ENCODE measurements around the gene CHRNE. TPM values are rescaled to one million over a fixed set of nuclear protein-coding genes. Genes with fewer than 3 reads are reported as not detected.

CHRNE gene
- total and polyA plus RNA-seq, 2 of the 8 experiments (the other 6 are each of a cell fraction or from before 2014, with no cell fraction given), result 0.15 to 0.33 TPM

DNA sequence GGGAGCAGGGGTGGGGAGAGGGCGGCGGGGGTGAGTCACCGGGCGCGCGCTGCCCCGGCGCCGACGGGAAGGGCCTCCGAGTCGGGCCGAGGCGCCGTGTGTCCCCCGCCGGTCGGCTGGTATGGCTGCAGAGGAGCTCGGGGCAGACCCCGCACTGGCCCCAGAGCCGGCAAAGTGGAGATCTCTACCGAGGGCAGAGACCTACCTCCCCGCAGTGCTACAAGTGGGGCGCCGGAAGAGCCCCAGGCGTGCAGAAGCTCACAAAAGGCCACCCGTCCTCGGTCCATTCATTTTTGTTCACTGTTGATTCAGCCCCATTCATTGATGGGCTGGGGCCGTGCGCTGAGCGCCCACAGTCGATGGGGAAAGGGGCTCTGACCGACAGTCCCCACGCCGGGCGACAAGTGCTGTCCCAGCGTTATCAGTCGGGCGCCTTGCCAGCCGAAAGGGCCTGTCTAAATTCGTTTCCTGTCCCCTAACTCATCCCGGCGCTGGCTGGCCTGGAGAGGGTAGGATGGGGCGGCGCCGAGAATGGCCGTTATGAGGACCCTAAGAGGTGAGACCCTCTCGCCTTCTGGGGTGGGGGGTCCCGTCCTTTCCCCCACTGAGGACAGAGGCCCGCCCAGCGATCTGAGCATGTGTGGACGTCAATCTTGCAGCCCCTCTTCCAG, 47.3 kb upstream of the CHRNE start (continued):
- no peak for TF ChIP-seq JUN (IDR thresholded peaks at IDR 0.05; ENCODE audit: low read depth, low read length)
- TF ChIP-seq SIN3A (conservative IDR thresholded peaks at IDR 0.05 in 1 of 2, IDR thresholded peaks at IDR 0.05 in 1 of 2; ENCODE audit: low read depth in 1 of 2, low read length in 2 of 2), result no peak
- TF ChIP-seq GABPA (IDR thresholded peaks at IDR 0.05; ENCODE audit: borderline replicate concordance, insufficient read depth, low read length), result no peak
- TF ChIP-seq CBX5 (IDR thresholded peaks at IDR 0.05; ENCODE audit: low read depth, low read length), result no peak
- no peak for TF ChIP-seq SP4 (IDR thresholded peaks at IDR 0.05; ENCODE audit: low read length)
- TF ChIP-seq GTF2F1 (IDR thresholded peaks at IDR 0.05; ENCODE audit: borderline replicate concordance, low read depth, low read length), result no peak
- no peak for TF ChIP-seq KDM5A (IDR thresholded peaks at IDR 0.05; ENCODE audit: low read length)
- TF ChIP-seq TAF7 (optimal IDR thresholded peaks at IDR 0.05; ENCODE audit: borderline replicate concordance, low read depth, low read length), result peak; percentile 36
- no peak for TF ChIP-seq KDM1A (IDR thresholded peaks at IDR 0.05; ENCODE audit: borderline replicate concordance, low read length)
- no peak for TF ChIP-seq BCL11A (IDR thresholded peaks at IDR 0.05; ENCODE audit: low read depth in 2 of 2, low read length in 2 of 2)
- no peak for TF ChIP-seq SIX5 (IDR thresholded peaks at IDR 0.05; ENCODE audit: low read depth, low read length)
- TF ChIP-seq YY1 (IDR thresholded peaks at IDR 0.05; ENCODE audit: low read depth, low read length), result no peak
- TF ChIP-seq TEAD4 (IDR thresholded peaks at IDR 0.05; ENCODE audit: low read depth, low read length), result no peak
- TF ChIP-seq TCF12 (IDR thresholded peaks at IDR 0.05; ENCODE audit: low read depth, low read length), result no peak
- no peak for TF ChIP-seq NANOG (IDR thresholded peaks at IDR 0.05; ENCODE audit: insufficient read depth, low read depth, low read length, poor library complexity, severe bottlenecking)
- TF ChIP-seq, protein P1, sequence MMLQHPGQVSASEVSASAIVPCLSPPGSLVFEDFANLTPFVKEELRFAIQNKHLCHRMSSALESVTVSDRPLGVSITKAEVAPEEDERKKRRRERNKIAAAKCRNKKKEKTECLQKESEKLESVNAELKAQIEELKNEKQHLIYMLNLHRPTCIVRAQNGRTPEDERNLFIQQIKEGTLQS (IDR thresholded peaks at IDR 0.05; ENCODE audit: insufficient read depth, low read depth, low read length), result no peak
- no peak for TF ChIP-seq USF2 (IDR thresholded peaks at IDR 0.05; ENCODE audit: low read length)
- TF ChIP-seq CTCF (IDR thresholded peaks at IDR 0.05; ENCODE audit: control extremely low read depth in 1 of 3, insufficient read depth in 1 of 3, low read depth in 1 of 3, low read length in 3 of 3), result no peak
- TF ChIP-seq RBBP5 (IDR thresholded peaks at IDR 0.05; ENCODE audit: borderline replicate concordance, low read depth, low read length), result peak; percentile 36; the same call in 1 of the 2 replicates

Data from H1 (cell line).